Esophagus muscularis mucosa (tissue), 4 donors: ENCODE measurements around the gene NLGN3. TPM values are rescaled to one million over a fixed set of nuclear protein-coding genes. Genes with fewer than 3 reads are reported as not detected.

Source experiments
- DNase-seq: peaks from one replicate; pipeline ENCODE4 v3.0.0-alpha.2; 2017; ENCODE audit errors: extremely low spot score
- H3K27ac ChIP-seq, 4 donors: fragments of 200-600 bp; sonication (generic); replicated peaks in 1 of 4; 1 replicate in 3 of 4; 2 replicates in 1 of 4; pipeline ENCODE4 v1.5.1; 2016 to 2019; ENCODE audit warnings: mild to moderate bottlenecking in 1 of 4
- H3K27me3 ChIP-seq, 4 donors: fragments of 200-600 bp; sonication (generic); one replicate each; pipeline versions ENCODE4 v1.5.1 to v1.6.0; 2016 to 2019
- H3K36me3 ChIP-seq, 4 donors: fragments of 200-600 bp; sonication (generic); one replicate each; pipeline ENCODE4 v1.5.1; 2016 to 2019
- H3K4me1 ChIP-seq, 4 donors: fragments of 200-600 bp; sonication (generic); one replicate each; pipeline ENCODE4 v1.5.1; 2016 to 2019
- H3K4me3 ChIP-seq, 4 donors: fragments of 200-600 bp; sonication (generic); 1 replicate in 2 of 4; 2 replicates in 2 of 4; pipeline ENCODE4 v1.5.1; 2016 to 2019; ENCODE audit warnings: mild to moderate bottlenecking in 4 of 4, moderate library complexity in 1 of 4
- H3K9me3 ChIP-seq, 4 donors: fragments of 200-600 bp; sonication (generic); 1 replicate in 3 of 4; 2 replicates in 1 of 4; pipeline ENCODE4 v1.5.1; 2016 to 2019
- CTCF ChIP-seq, 3 experiments: fragments of 200-600 bp in 2 of 3; fragments of 450-650 bp in 1 of 3; sonication (generic) in 2 of 3; IDR thresholded peaks; one replicate each; pipeline ENCODE4 v1.5.1; 2017 to 2019; ENCODE audit warnings: antibody characterized with exemption in 3 of 3, mild to moderate bottlenecking in 2 of 3, moderate library complexity in 1 of 3
- EP300 ChIP-seq: sonication (generic); formaldehyde crosslinking; IDR thresholded peaks from one replicate; pipeline ENCODE4 v1.6.1; 2017; ENCODE audit warnings: antibody characterized with exemption
- POLR2A ChIP-seq: fragments of 450-650 bp; IDR thresholded peaks from one replicate; pipeline ENCODE4 v1.6.1; 2017; ENCODE audit warnings: antibody characterized with exemption, moderate library complexity, mild to moderate bottlenecking, low read depth
- POLR2AphosphoS5 ChIP-seq, 2 donors: sonication (generic); formaldehyde crosslinking; IDR thresholded peaks; one replicate each; pipeline ENCODE4 v1.6.1; 2017; ENCODE audit warnings: antibody characterized with exemption in 2 of 2
- WGBS: methylation state at CpG from one replicate; pipeline ENCODE4 v1.1.5; 2018; 5-methylcytosine and 5-hydroxymethylcytosine counted together
- intact Hi-C: fragments of 100-400 bp; cut with DNase I; formaldehyde crosslinking; loops from one replicate; pipeline ENCODE4 v1.15.1; 2023
- total RNA-seq, 4 donors: library from RNA; depleted of rRNA; stranded (reverse); fragments of >200 nt; gene quantifications; one replicate each; pipeline versions ENCODE4 v1.1.0 to v1.2.1, GENCODE V29; 2016

The NLGN3 gene
- total RNA-seq, 4 donors from 2014 or later = 1.2 to 2.8 (median 2.4) TPM

- intact Hi-C loops = no loop called here
- H3K4me3 ChIP-seq = no peak overlapping the region
Observed at GRCh38 chrX:71102292-71102691, 42.3 kb upstream of the NLGN3 start.

DNA sequence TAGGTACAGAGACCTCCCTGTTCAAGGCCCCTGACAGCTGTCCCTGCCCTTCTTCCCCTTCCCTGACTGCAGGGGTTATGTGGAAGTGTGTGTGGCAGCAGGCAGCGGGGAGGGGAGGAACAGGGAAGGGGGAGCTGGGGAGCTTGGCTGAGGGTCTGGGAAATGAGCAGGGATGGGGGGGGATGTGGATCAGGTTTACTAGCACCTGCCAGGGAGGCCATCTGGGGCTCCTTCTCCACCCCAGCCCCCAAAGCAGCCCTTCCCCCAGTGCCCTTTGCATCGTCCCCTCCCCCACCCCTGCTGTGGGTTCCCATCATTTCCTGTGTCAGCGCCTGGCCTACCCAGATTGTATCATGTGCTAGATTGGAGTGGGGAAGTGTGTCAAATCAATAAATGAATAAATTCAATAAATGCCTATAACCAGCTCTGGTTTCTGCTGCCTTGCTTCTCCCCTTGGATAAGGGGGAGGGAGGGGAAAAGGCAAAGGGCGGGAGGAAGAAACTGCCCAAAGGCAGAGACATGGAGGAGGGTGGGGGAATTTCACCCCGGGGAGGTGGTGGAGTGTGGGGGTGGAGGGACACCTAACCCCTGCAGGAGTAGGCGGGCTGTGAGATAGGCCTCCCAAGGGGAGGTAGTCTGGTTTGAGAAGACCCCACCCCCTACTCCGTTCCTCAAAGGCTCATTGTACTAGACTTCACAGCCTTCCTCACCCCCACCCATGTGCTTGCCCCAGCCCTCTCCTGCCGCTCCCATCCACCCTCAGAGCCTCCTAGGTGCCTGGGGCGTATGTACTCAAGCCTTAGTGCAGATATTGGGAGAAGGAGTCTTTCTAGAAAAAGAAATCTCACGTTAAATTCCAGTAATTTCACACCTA is 41.3 kb upstream of the NLGN3 start:
- no peak for TF ChIP-seq POLR2A
- no peak for TF ChIP-seq EP300
- TF ChIP-seq POLR2AphosphoS5 (IDR thresholded peaks at IDR 0.05) = no peak
- no peak for TF ChIP-seq CTCF (IDR thresholded peaks at IDR 0.05)
- Histone ChIP-seq H3K27me3 (peaks cover 0 to 6% (median 0%) of the 10 kb centered on the region in 4 donors), H3K4me1 (peaks cover 0 to 19% (median 12%) of the 10 kb centered on the region in 4 donors), H3K9me3 (no peaks in the 10 kb centered on the region), H3K27ac (peak overlapping the region in 1 of 4 donors; percentile 14), H3K36me3 (no peaks in the 10 kb centered on the region), H3K4me3 (no peak overlapping the region)
- intact Hi-C loops = no loop called here
- no peak for DNase-seq
- whole genome bisulfite sequencing = 44% methylated on average over 10 of the region's 10 CpGs

More at GRCh38 chrX:71102292-71102691, 42.3 kb upstream of the NLGN3 start:
- H3K36me3 ChIP-seq = no peaks in the 10 kb centered on the region
- 59% methylated on average over 3 of the region's 3 CpGs for WGBS
- peaks cover 0 to 5% (median 0%) of the 10 kb centered on the region in 4 donors for H3K27me3 ChIP-seq
- no peaks in the 10 kb centered on the region for H3K9me3 ChIP-seq
- no peak for TF ChIP-seq POLR2AphosphoS5 (IDR thresholded peaks at IDR 0.05)
- TF ChIP-seq CTCF (IDR thresholded peaks at IDR 0.05) = no peak
- no peak for TF ChIP-seq POLR2A
- TF ChIP-seq EP300 = no peak
- peaks cover 3 to 29% (median 23%) of the 10 kb centered on the region in 4 donors for H3K4me1 ChIP-seq
- no peak overlapping the region for H3K27ac ChIP-seq
- DNase-seq = no peak

DNA sequence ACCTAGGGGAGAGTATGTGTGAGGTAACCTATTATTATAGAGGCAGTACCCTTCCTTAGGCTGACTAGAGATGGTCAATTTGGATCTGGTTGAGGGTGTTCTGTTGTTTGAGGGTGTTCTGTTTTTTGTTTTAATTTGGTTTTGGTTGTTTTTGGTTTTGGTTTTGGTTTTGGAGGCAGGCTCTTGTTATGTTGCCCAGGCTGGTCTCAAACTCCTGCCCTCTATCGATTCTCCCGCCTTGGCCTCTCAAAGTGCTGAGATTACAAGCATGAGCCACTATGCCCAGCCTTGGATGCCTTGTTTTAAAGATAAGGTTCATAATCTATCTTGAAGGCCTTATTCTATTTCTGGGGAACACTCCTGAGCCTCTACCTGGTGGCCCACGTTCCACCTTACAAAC is 39.0 kb upstream of the NLGN3 start:
- no peak overlapping the region for H3K4me3 ChIP-seq
- peaks cover 0 to 12% (median 3%) of the 10 kb centered on the region in 4 donors for H3K4me1 ChIP-seq
- intact Hi-C loops = no loop called here
- no peaks in the 10 kb centered on the region for H3K9me3 ChIP-seq
- 81% methylated on average over 3 of the region's 3 CpGs for WGBS
- H3K27me3 ChIP-seq = peaks cover 0 to 9% (median 0%) of the 10 kb centered on the region in 4 donors
- no peak overlapping the region for H3K27ac ChIP-seq
- no peaks in the 10 kb centered on the region for H3K36me3 ChIP-seq
- DNase-seq = no peak
- TF ChIP-seq EP300 (no peak), POLR2A (no peak), POLR2AphosphoS5 (IDR thresholded peaks at IDR 0.05) (no peak), CTCF (IDR thresholded peaks at IDR 0.05) (no peak)

DNA sequence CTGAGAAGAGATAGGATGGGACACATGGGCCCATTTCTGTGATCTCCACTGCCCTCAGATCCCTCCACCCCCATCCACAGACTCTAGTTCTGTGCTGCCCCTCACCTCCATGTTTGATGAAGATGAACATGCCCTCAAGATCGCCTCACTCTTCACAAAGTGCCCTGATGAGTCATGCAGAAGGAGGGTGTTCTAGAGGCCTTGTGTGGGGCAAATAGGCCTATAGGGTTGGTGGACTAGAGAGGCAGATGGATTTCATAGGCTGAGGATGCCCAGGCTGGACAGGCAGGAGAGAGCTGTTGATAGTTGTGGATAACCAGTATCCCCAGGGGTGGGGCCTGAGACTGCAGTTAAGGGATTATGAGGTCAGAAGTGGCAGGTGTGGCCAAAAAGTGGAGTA is 38.2 kb upstream of the NLGN3 start, which contains the start of gene CXorf65:
Gene CXorf65 (minus strand): TSS at position 314 of the 400 bp plus-strand sequence. CDS start 184 bp downstream, at position 130.
- peaks cover 0 to 12% (median 3%) of the 10 kb centered on the region in 4 donors for H3K4me1 ChIP-seq
- no peaks in the 10 kb centered on the region for H3K36me3 ChIP-seq
- intact Hi-C loops = no loop called here
- H3K4me3 ChIP-seq = no peak within 1 kb of the TSS
- H3K27ac ChIP-seq = no peak within 1 kb of the TSS
- WGBS = 43% methylated on average over 1 of the region's 1 CpG
- DNase-seq = no peak
- no peak for TF ChIP-seq POLR2AphosphoS5 (IDR thresholded peaks at IDR 0.05)
- no peak for TF ChIP-seq POLR2A
- no peak for TF ChIP-seq EP300
- TF ChIP-seq CTCF (IDR thresholded peaks at IDR 0.05) = no peak
- peaks cover 0 to 8% (median 0%) of the 10 kb centered on the region in 4 donors for H3K27me3 ChIP-seq
- no peaks in the 10 kb centered on the region for H3K9me3 ChIP-seq
